Vagina (tissue), 2 donors: Measurements from ENCODE around the gene P2RY2.

Experiments
- POLR2A ChIP-seq, 2 donors: fragments of 450-650 bp; IDR thresholded peaks; one replicate each; pipeline ENCODE4 v1.6.1; 2017; ENCODE audit warnings: antibody characterized with exemption in 2 of 2, mild to moderate bottlenecking in 2 of 2, moderate library complexity in 2 of 2
- POLR2AphosphoS5 ChIP-seq, 2 donors: sonication (generic); formaldehyde crosslinking; IDR thresholded peaks; one replicate each; pipeline ENCODE4 v1.9.0; 2017; ENCODE audit warnings: antibody characterized with exemption in 2 of 2, mild to moderate bottlenecking in 2 of 2, low read depth in 1 of 2; ENCODE audit not compliant: insufficient read depth in 1 of 2
- TF ChIP-seq, protein P1 (sequence below), 3 experiments: fragments of 450-650 bp in 2 of 3; fragments of 200-600 bp in 1 of 3; sonication (generic) in 1 of 3; IDR thresholded peaks; one replicate each; pipeline ENCODE4 v1.5.1; 2017 to 2019; ENCODE audit warnings: antibody characterized with exemption in 3 of 3, mild to moderate bottlenecking in 2 of 3, moderate library complexity in 2 of 3

GRCh38 chr11:73246303-73246702, 28.2 kb downstream of the P2RY2 start:
- TF ChIP-seq, protein P1, sequence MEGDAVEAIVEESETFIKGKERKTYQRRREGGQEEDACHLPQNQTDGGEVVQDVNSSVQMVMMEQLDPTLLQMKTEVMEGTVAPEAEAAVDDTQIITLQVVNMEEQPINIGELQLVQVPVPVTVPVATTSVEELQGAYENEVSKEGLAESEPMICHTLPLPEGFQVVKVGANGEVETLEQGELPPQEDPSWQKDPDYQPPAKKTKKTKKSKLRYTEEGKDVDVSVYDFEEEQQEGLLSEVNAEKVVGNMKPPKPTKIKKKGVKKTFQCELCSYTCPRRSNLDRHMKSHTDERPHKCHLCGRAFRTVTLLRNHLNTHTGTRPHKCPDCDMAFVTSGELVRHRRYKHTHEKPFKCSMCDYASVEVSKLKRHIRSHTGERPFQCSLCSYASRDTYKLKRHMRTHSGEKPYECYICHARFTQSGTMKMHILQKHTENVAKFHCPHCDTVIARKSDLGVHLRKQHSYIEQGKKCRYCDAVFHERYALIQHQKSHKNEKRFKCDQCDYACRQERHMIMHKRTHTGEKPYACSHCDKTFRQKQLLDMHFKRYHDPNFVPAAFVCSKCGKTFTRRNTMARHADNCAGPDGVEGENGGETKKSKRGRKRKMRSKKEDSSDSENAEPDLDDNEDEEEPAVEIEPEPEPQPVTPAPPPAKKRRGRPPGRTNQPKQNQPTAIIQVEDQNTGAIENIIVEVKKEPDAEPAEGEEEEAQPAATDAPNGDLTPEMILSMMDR (IDR thresholded peaks at IDR 0.05), result no peak
- TF ChIP-seq POLR2AphosphoS5 (IDR thresholded peaks at IDR 0.05; ENCODE audit: insufficient read depth in 1 of 2, low read depth in 1 of 2) (no peak), POLR2A (IDR thresholded peaks at IDR 0.05) (no peak)
